ENCODE measurements around the gene DCC. TPM values are rescaled to one million over a fixed set of nuclear protein-coding genes. Genes with fewer than 3 reads are reported as not detected.

The DCC gene
- total RNA-seq, 1 donor from 2014 or later: 14.7 TPM

GRCh38 chr18:53443336-53443735 is 1103.3 kb downstream of the DCC start:
- no peak for TF ChIP-seq CTCF (IDR thresholded peaks at IDR 0.05; ENCODE audit: unreplicated experiment)
- no peak for DNase-seq (ENCODE audit: low spot score)
- Mint-ChIP-seq H3K36me3 (ENCODE audit: low read depth, unreplicated experiment) (no peaks in the 10 kb centered on the region), H3K27me3 (ENCODE audit: unreplicated experiment) (no peaks in the 10 kb centered on the region), H3K4me3 (ENCODE audit: unreplicated experiment) (no peak overlapping the region), H3K4me1 (ENCODE audit: unreplicated experiment) (peaks cover 5% of the 10 kb centered on the region), H3K27ac (ENCODE audit: unreplicated experiment) (no peak overlapping the region), H3K9me3 (ENCODE audit: unreplicated experiment) (no peaks in the 10 kb centered on the region)

GRCh38 chr18:53443831-53444230 is 1103.8 kb downstream of the DCC start:
- no peak for DNase-seq (ENCODE audit: low spot score)
- no peak for TF ChIP-seq CTCF (IDR thresholded peaks at IDR 0.05; ENCODE audit: unreplicated experiment)
- Mint-ChIP-seq H3K27ac (ENCODE audit: unreplicated experiment) (no peak overlapping the region), H3K36me3 (ENCODE audit: low read depth, unreplicated experiment) (no peaks in the 10 kb centered on the region), H3K9me3 (ENCODE audit: unreplicated experiment) (no peaks in the 10 kb centered on the region), H3K4me3 (ENCODE audit: unreplicated experiment) (no peak overlapping the region), H3K27me3 (ENCODE audit: unreplicated experiment) (no peaks in the 10 kb centered on the region), H3K4me1 (ENCODE audit: unreplicated experiment) (peaks cover 5% of the 10 kb centered on the region)

GRCh38 chr18:53451902-53452301 is 1111.9 kb downstream of the DCC start:
- no peak overlapping the region for H3K4me3 Mint-ChIP-seq (ENCODE audit: unreplicated experiment)
- no peaks in the 10 kb centered on the region for H3K9me3 Mint-ChIP-seq (ENCODE audit: unreplicated experiment)
- no peaks in the 10 kb centered on the region for H3K36me3 Mint-ChIP-seq (ENCODE audit: low read depth, unreplicated experiment)
- DNase-seq (ENCODE audit: low spot score): no peak
- H3K4me1 Mint-ChIP-seq (ENCODE audit: unreplicated experiment): peaks cover 23% of the 10 kb centered on the region
- H3K27ac Mint-ChIP-seq (ENCODE audit: unreplicated experiment): no peak overlapping the region
- no peak for TF ChIP-seq CTCF (IDR thresholded peaks at IDR 0.05; ENCODE audit: unreplicated experiment)
- H3K27me3 Mint-ChIP-seq (ENCODE audit: unreplicated experiment): peaks cover 1% of the 10 kb centered on the region

GRCh38 chr18:53457068-53457467 is 1117.1 kb downstream of the DCC start:
- H3K4me3 Mint-ChIP-seq (ENCODE audit: unreplicated experiment): no peak overlapping the region
- H3K27me3 Mint-ChIP-seq (ENCODE audit: unreplicated experiment): no peaks in the 10 kb centered on the region
- no peak for DNase-seq (ENCODE audit: low spot score)
- no peak overlapping the region for H3K27ac Mint-ChIP-seq (ENCODE audit: unreplicated experiment)
- H3K9me3 Mint-ChIP-seq (ENCODE audit: unreplicated experiment): no peaks in the 10 kb centered on the region
- peaks cover 4% of the 10 kb centered on the region for H3K36me3 Mint-ChIP-seq (ENCODE audit: low read depth, unreplicated experiment)
- TF ChIP-seq CTCF (IDR thresholded peaks at IDR 0.05; ENCODE audit: unreplicated experiment): no peak
- peaks cover 41% of the 10 kb centered on the region for H3K4me1 Mint-ChIP-seq (ENCODE audit: unreplicated experiment)

GRCh38 chr18:53458268-53458667 is 1118.3 kb downstream of the DCC start:
- Mint-ChIP-seq H3K27ac (ENCODE audit: unreplicated experiment) (no peak overlapping the region), H3K4me1 (ENCODE audit: unreplicated experiment) (peaks cover 46% of the 10 kb centered on the region), H3K36me3 (ENCODE audit: low read depth, unreplicated experiment) (peaks cover 8% of the 10 kb centered on the region), H3K4me3 (ENCODE audit: unreplicated experiment) (no peak overlapping the region), H3K9me3 (ENCODE audit: unreplicated experiment) (peaks cover 4% of the 10 kb centered on the region), H3K27me3 (ENCODE audit: unreplicated experiment) (peaks cover 1% of the 10 kb centered on the region)
- DNase-seq (ENCODE audit: low spot score): no peak
- no peak for TF ChIP-seq CTCF (IDR thresholded peaks at IDR 0.05; ENCODE audit: unreplicated experiment)

All from endothelial cell (in vitro differentiated cells).